SK-N-SH (cell line): Measurements from ENCODE around the gene DNAH11. TPM values are rescaled to one million over a fixed set of nuclear protein-coding genes. Genes with fewer than 3 reads are reported as not detected.

ENCODE experiments used
- CTCF ChIA-PET: fragments of 300-600, 350-600 bp; formaldehyde crosslinking; extraction: SDS; loops from one replicate; lab custom pipeline; 2021; lab: Yijun Ruan, JAX
- POLR2A ChIA-PET: fragments of 350-600 bp; sonication (Branson Sonifier 250); formaldehyde crosslinking; extraction: SDS; loops from one replicate; lab custom pipeline; 2020; ENCODE audit warnings: antibody characterized with exemption, inconsistent platforms; lab: Yijun Ruan, JAX
- DNase-seq: peaks from one replicate; pipeline ENCODE4 v3.0.0; 2012
- H2AFZ ChIP-seq: fragments of 200-600 bp; sonication (generic); 2 replicates; pipeline ENCODE4 v1.8.1; 2016; ENCODE audit warnings: antibody characterized with exemption, mild to moderate bottlenecking, low read depth
- H3F3A ChIP-seq: fragments of 200-600 bp; sonication (generic); replicated peaks from 2 replicates; pipeline ENCODE3; 2016; ENCODE audit warnings: antibody characterized with exemption, mild to moderate bottlenecking; ENCODE audit not compliant: insufficient read depth
- H3K27ac ChIP-seq, 2 experiments: fragments of 200-500 bp in 1 of 2; fragments of 200-600 bp in 1 of 2; sonication (Bioruptor generic) in 1 of 2; sonication (generic), shearing (Covaris generic) in 1 of 2; 2 replicates each; pipeline versions ENCODE4 v1.5.1 to v1.6.1; 2014 to 2016; ENCODE audit warnings: low read depth in 2 of 2, inconsistent platforms in 1 of 2, low read length in 1 of 2, mild to moderate bottlenecking in 1 of 2, mixed read lengths in 1 of 2
- H3K27me3 ChIP-seq: fragments of 200-600 bp; sonication (generic), shearing (Covaris generic); 2 replicates; pipeline ENCODE4 v1.6.1; 2016; ENCODE audit warnings: mixed run types; ENCODE audit not compliant: insufficient read depth
- H3K36me3 ChIP-seq, 2 experiments: fragments of 200-500 bp in 1 of 2; fragments of 200-600 bp in 1 of 2; sonication (Bioruptor generic) in 1 of 2; sonication (generic) in 1 of 2; replicated peaks in 1 of 2; 2 replicates each; pipeline versions ENCODE3 to v1.5.1; 2014 to 2016; ENCODE audit warnings: low read length in 1 of 2, mild to moderate bottlenecking in 1 of 2; ENCODE audit not compliant: insufficient read depth in 2 of 2, control insufficient read depth in 1 of 2
- H3K4me1 ChIP-seq, 2 experiments: fragments of 200-500 bp in 1 of 2; fragments of 200-600 bp in 1 of 2; sonication (Bioruptor generic) in 1 of 2; sonication (generic), shearing (Covaris generic) in 1 of 2; 2 replicates each; pipeline versions ENCODE4 v1.5.1 to v1.6.1; 2014 to 2016; ENCODE audit warnings: low read depth in 1 of 2, low read length in 1 of 2, mixed run types in 1 of 2; ENCODE audit not compliant: insufficient read depth in 2 of 2, control insufficient read depth in 1 of 2
- H3K4me2 ChIP-seq: fragments of 200-600 bp; sonication (generic), shearing (Covaris generic); 2 replicates; pipeline ENCODE4 v1.6.1; 2017; ENCODE audit warnings: mixed run types
- H3K4me3 ChIP-seq, 2 experiments: fragments of 200-500 bp in 1 of 2; fragments of 200-600 bp in 1 of 2; sonication (Bioruptor generic) in 1 of 2; sonication (generic), shearing (Covaris generic) in 1 of 2; 2 replicates each; pipeline versions ENCODE4 v1.5.1 to v1.8.1; 2014 to 2016; ENCODE audit warnings: low read depth in 2 of 2, inconsistent platforms in 1 of 2, low read length in 1 of 2, mild to moderate bottlenecking in 1 of 2, mixed read lengths in 1 of 2, moderate library complexity in 1 of 2
- H3K79me2 ChIP-seq: fragments of 200-600 bp; sonication (generic); 2 replicates; pipeline ENCODE4 v1.8.1; 2017; ENCODE audit warnings: mild to moderate bottlenecking; ENCODE audit not compliant: insufficient read depth
- H3K9ac ChIP-seq: fragments of 200-600 bp; sonication (generic); 2 replicates; pipeline ENCODE4 v1.6.1; 2017; ENCODE audit warnings: mixed run types
- H3K9me2 ChIP-seq: fragments of 200-600 bp; sonication (generic); 2 replicates; pipeline ENCODE4 v1.6.1; 2017; ENCODE audit warnings: mixed run types
- H3K9me3 ChIP-seq: fragments of 200-600 bp; sonication (generic); 2 replicates; pipeline ENCODE4 v1.6.1; 2017; ENCODE audit warnings: mixed run types, mild to moderate bottlenecking, moderate library complexity
- H4K20me1 ChIP-seq: fragments of 200-600 bp; sonication (generic); 2 replicates; pipeline ENCODE4 v1.6.1; 2017; ENCODE audit warnings: mild to moderate bottlenecking, mixed run types; ENCODE audit not compliant: insufficient read depth
- CTCF ChIP-seq: fragments of 200-600 bp; sonication (generic); IDR thresholded peaks from 2 replicates; pipeline ENCODE4 v1.6.1; 2017; ENCODE audit warnings: antibody characterized with exemption, mild to moderate bottlenecking, moderate library complexity
- EZH2phosphoT487 ChIP-seq: fragments of 200-600 bp; sonication (generic); IDR thresholded peaks from 2 replicates; pipeline ENCODE4 v1.6.1; 2017; ENCODE audit warnings: low read depth, mixed run types, mild to moderate bottlenecking, antibody characterized with exemption, moderate library complexity, borderline replicate concordance
- GABPA ChIP-seq: IDR thresholded peaks from 2 replicates; pipeline ENCODE4 v1.4.0; 2012; ENCODE audit warnings: low read depth, mild to moderate bottlenecking
- MXI1 ChIP-seq: IDR thresholded peaks from 2 replicates; pipeline ENCODE4 v1.6.1; 2012; ENCODE audit warnings: mild to moderate bottlenecking, low read depth, low read length, improper control_type of control experiment
- POLR2AphosphoS5 ChIP-seq: IDR thresholded peaks from 2 replicates; pipeline ENCODE4 v1.6.1; 2012; ENCODE audit warnings: low read depth, low read length
- REST ChIP-seq: IDR thresholded peaks from 2 replicates; pipeline ENCODE4 v1.6.1; 2012; ENCODE audit warnings: mild to moderate bottlenecking, low read depth, low read length, moderate library complexity
- USF1 ChIP-seq: IDR thresholded peaks from 2 replicates; pipeline ENCODE4 v1.4.0; 2012; ENCODE audit warnings: low read depth, borderline replicate concordance
- ZBTB33 ChIP-seq: IDR thresholded peaks from 2 replicates; pipeline ENCODE4 v1.4.0; 2012; ENCODE audit warnings: low read depth, borderline replicate concordance
- WGBS: methylation state at CpG from one replicate; pipeline ENCODE4 v1.1.6; 2017; ENCODE audit warnings: low lambda C conversion rate; 5-methylcytosine and 5-hydroxymethylcytosine counted together
- polyA plus RNA-seq, 3 experiments: library from polyadenylated mRNA; depleted of rRNA; stranded (reverse); fragments of >200 nt; gene quantifications; 2 replicates each; pipeline ENCODE4 v1.2.3, GENCODE V29; 2012

DNAH11 gene
- polyA plus RNA-seq, 1 of the 3 experiments (the other 2 are of a cell fraction) = 0.77 TPM

GRCh38 chr7:21898265-21898930 lies 355.6 kb downstream of the DNAH11 start (continued):
- TF ChIP-seq ZBTB33 (no peak), REST (no peak), MXI1 (no peak), EZH2phosphoT487 (no peak), USF1 (no peak), GABPA (no peak)
- TF ChIP-seq, all 33 proteins: peak for 0

- H3K27ac ChIP-seq = no peak overlapping the region
- peaks cover under 1 to 27% of the 10 kb centered on the region in 2 experiments for H3K36me3 ChIP-seq
- 75% methylated on average over 5 of the region's 5 CpGs for WGBS
- ChIA-PET CTCF (interaction anchor here (0.9 kb wide), 1 partner anchor 99 kb away, joined by 3 read pairs; no protein-coding TSS in a partner anchor), POLR2A (no interaction called here)
- no peak overlapping the region for H3K4me2 ChIP-seq
- no peaks in the 10 kb centered on the region for H3K9me3 ChIP-seq
- no peak for DNase-seq
- H4K20me1 ChIP-seq = no peaks in the 10 kb centered on the region
- no peak overlapping the region for H2AFZ ChIP-seq
- no peaks in the 10 kb centered on the region for H3F3A ChIP-seq
- no peaks in the 10 kb centered on the region for H3K9me2 ChIP-seq
- H3K4me1 ChIP-seq = no peaks in the 10 kb centered on the region
- no peaks in the 10 kb centered on the region for H3K79me2 ChIP-seq
- no peak overlapping the region for H3K4me3 ChIP-seq
- no peaks in the 10 kb centered on the region for H3K27me3 ChIP-seq
- no peak overlapping the region for H3K9ac ChIP-seq
- TF ChIP-seq CTCF (no peak), POLR2AphosphoS5 (no peak)
Observed at GRCh38 chr7:21902240-21902639, 359.4 kb downstream of the DNAH11 start.
